ENCODE data around the gene AZGP1.

The AZGP1 gene

DNA sequence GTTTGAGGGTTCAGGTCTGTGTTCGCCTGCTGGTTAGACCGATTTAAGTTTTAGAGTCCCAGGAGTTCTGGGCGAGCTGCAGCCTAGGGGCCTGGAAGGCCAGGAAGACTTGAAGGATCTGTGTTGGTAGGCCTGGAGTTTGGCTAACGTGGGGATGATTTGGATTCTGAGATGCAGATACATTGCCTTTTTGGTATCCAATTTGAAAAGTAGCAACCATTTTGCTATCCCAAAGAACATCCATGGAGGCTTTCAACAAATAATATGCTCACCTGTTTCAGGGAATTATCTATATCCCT is 56.1 kb downstream of the AZGP1 start:
- TF ChIP-seq POLR2A (IDR thresholded peaks at IDR 0.05; ENCODE audit: low read depth, low read length): no peak
- FAIRE-seq: no peak
- DNase-seq (ENCODE audit: insufficient read length, low spot score): no peak

DNA sequence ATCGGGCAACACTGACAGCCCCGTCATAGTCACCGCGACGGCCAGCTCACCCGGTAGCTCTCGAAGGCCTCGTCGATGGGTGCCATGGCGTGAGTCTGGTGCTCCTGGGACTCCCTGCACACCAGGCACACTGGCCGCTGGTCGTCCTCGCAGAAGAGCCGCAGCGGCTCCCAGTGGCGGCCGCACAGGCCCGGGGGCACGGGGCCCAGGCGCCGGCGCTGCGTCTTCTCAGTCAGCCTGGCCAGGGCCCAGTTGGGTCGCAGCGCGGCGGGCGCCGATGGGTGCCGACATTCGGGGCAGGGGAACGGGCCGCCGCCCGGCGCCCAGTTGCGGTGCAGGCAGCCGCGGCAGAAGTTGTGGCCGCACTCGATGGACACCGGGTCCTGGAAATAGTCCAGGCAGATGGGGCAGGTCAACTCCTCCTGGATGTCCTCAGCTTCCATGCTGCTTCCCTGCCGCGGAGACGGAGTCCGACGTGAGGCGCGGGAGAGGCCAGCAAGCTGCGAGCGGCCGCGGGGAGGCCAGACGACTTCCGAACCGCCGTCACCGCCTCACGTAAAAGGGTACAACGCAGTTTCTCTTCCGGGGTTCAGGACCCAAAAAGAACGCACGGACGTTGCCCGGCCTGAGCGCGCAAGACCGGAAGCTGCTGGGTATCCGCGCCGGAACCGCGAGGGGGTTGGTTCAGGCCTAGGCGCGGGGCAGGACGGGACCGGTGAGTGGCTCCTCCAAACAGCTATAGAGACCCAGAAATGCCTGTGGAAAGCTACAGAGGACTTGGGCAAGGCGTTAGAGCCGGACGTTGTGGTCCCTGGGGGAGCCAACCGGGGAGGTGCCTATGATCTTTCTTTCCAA is 56.6 kb downstream of the AZGP1 start, which contains the start of gene TRIM4:
Gene TRIM4, minus strand, starts transcription at position 572 of the 855 bp plus-strand sequence. Its CDS starts 129 bp downstream, at position 443.
- FAIRE-seq (no peak), DNase-seq (ENCODE audit: insufficient read length, low spot score) (peak; percentile 90)
- peak; percentile 92 for TF ChIP-seq POLR2A (IDR thresholded peaks at IDR 0.05; ENCODE audit: low read depth, low read length)
